GM06990 (cell line): ENCODE results near the gene ZNF606.

Experiments
- DNase-seq: peaks from one replicate; pipeline ENCODE4 v3.0.0-alpha.2; 2011; ENCODE audit not compliant: insufficient read length; ENCODE audit errors: extremely low read depth
- H3K27me3 ChIP-seq: replicated peaks from 2 replicates; pipeline ENCODE4 v1.6.0; 2011; ENCODE audit warnings: low read length; ENCODE audit not compliant: control insufficient read depth, insufficient read depth
- H3K36me3 ChIP-seq: 2 replicates; pipeline ENCODE4 v1.5.1; 2011; ENCODE audit warnings: low read length; ENCODE audit not compliant: control insufficient read depth, insufficient read depth
- H3K4me3 ChIP-seq: replicated peaks from 2 replicates; pipeline ENCODE4 v1.5.1; 2011; ENCODE audit warnings: low read depth, mild to moderate bottlenecking, control low read depth, low read length
- CTCF ChIP-seq: IDR thresholded peaks from 2 replicates; pipeline ENCODE4 v1.5.1; 2011; ENCODE audit warnings: low read length, control low read depth, mild to moderate bottlenecking, inconsistent platforms; ENCODE audit not compliant: insufficient read depth, poor library complexity, severe bottlenecking

The ZNF606 gene

GRCh38 chr19:58002384-58003173 is at the start of gene ZNF606:
ZNF606 (minus strand) TSS chr19:58002820; CDS start chr19:58001319, 1,501 bp downstream.
- peak; percentile 94 for DNase-seq
- peaks cover 14% of the 10 kb centered on the region for H3K36me3 ChIP-seq

GRCh38 chr19:58052256-58052655 is 49.6 kb upstream of the ZNF606 start:
- DNase-seq, result no peak
- no peak for TF ChIP-seq CTCF
- Histone ChIP-seq H3K27me3 (no peaks in the 10 kb centered on the region), H3K4me3 (no peak overlapping the region), H3K36me3 (no peaks in the 10 kb centered on the region)

More at GRCh38 chr19:58002384-58003173, at the start of gene ZNF606:
- H3K4me3 ChIP-seq, result peak within 1 kb of the TSS; percentile 77
- H3K27me3 ChIP-seq, result no peaks in the 10 kb centered on the region
- TF ChIP-seq CTCF, result no peak

GRCh38 chr19:58047672-58048071 is 45.1 kb upstream of the ZNF606 start:
- H3K27me3 ChIP-seq, result no peaks in the 10 kb centered on the region
- no peak overlapping the region for H3K4me3 ChIP-seq
- no peak for DNase-seq
- no peaks in the 10 kb centered on the region for H3K36me3 ChIP-seq
- TF ChIP-seq CTCF, result no peak

- Histone ChIP-seq H3K36me3 (no peaks in the 10 kb centered on the region), H3K27me3 (no peaks in the 10 kb centered on the region), H3K4me3 (no peak overlapping the region)
- no peak for DNase-seq
- TF ChIP-seq CTCF, result no peak
These were observed 44.2 kb upstream of the ZNF606 start for GRCh38 chr19:58046856-58047255.

GRCh38 chr19:58045411-58046050 is 42.9 kb upstream of the ZNF606 start:
- Histone ChIP-seq H3K27me3 (no peaks in the 10 kb centered on the region), H3K36me3 (no peaks in the 10 kb centered on the region), H3K4me3 (no peak overlapping the region)
- DNase-seq, result no peak
- TF ChIP-seq CTCF, result no peak
